Measurements from ENCODE around the gene OTOA.
"Not testable (repeated sequence)": the region's sequence is repeated elsewhere in the genome, so short reads cannot be mapped to it uniquely, and the experiment has no call there.

OTOA gene

DNA sequence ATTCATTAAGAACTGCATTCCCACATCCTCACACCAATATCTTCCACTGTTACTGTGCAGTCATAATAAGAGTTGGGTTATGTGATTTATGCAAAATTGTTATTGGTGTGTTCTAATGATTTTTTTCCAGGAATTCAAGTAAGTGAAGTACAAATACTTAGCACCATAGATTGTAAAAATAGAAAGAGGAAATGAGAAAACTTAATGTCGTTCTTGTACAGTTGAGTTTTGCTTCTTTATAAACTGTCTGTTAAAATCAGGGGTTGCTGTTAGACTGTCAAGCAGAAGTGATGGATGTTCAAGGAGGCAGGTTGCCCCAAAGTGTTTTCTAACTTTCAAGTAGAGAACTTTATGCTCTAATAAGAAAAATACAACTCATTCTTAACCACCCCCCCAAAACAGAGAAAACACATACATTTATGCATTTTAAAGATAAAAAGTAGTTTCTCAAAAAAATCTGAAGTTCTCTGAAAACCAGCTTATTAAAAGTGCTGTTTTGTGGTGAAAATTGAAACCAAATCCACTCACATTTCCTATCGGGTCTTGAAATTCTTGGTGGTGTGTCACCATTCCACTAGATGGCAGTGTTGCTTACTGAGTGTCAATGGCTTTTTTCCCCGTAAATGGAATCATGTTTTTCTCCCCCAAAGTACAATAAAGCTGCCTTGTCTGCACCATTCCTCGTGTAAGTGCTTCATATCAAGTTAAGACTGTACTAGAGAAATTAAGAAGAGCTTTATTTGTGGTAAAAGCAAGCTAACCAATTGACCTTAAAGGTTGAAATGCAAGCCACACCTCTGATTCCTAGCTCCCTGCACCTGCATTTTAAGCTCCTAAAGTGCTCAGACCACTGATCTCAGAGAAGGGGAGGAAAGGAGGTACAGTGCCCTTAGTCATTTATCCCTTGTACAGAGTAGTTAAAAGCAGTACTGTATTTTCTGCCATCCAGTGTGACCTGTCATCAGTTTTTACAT, 6.7 kb upstream of the OTOA start:
- no peak overlapping the region for H3K4me3 ChIP-seq (replicated peaks; ENCODE audit: low read depth, low read length)
- peak; percentile 48 for DNase-seq (ENCODE audit: extremely low read depth, low read depth)
- TF ChIP-seq, protein P1, sequence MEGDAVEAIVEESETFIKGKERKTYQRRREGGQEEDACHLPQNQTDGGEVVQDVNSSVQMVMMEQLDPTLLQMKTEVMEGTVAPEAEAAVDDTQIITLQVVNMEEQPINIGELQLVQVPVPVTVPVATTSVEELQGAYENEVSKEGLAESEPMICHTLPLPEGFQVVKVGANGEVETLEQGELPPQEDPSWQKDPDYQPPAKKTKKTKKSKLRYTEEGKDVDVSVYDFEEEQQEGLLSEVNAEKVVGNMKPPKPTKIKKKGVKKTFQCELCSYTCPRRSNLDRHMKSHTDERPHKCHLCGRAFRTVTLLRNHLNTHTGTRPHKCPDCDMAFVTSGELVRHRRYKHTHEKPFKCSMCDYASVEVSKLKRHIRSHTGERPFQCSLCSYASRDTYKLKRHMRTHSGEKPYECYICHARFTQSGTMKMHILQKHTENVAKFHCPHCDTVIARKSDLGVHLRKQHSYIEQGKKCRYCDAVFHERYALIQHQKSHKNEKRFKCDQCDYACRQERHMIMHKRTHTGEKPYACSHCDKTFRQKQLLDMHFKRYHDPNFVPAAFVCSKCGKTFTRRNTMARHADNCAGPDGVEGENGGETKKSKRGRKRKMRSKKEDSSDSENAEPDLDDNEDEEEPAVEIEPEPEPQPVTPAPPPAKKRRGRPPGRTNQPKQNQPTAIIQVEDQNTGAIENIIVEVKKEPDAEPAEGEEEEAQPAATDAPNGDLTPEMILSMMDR (IDR thresholded peaks at IDR 0.05; ENCODE audit: low read depth, low read length, missing control alignments): peak; percentile 77

DNA sequence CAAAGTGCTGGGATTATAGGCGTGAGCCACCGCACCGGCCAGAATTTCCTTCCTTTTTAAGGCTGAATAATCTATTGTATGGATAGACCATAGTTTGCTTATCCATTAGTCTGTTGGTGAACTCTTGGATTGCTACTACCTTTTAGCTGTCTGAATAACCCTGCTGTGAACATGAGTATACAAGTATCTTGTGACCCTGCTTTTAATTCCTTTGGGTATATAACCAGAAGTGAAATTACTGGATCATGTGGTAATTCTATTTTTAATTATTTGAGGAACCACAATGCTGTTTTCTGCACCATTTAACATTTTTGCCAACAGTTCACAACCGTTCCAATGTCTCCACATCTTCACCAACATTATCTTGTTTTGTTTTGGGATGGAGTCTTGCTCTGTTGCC, 4.6 kb upstream of the OTOA start:
- TF ChIP-seq, protein P1 (IDR thresholded peaks at IDR 0.05; ENCODE audit: low read depth, low read length, missing control alignments): no peak
- DNase-seq (ENCODE audit: extremely low read depth, low read depth): no peak

DNA sequence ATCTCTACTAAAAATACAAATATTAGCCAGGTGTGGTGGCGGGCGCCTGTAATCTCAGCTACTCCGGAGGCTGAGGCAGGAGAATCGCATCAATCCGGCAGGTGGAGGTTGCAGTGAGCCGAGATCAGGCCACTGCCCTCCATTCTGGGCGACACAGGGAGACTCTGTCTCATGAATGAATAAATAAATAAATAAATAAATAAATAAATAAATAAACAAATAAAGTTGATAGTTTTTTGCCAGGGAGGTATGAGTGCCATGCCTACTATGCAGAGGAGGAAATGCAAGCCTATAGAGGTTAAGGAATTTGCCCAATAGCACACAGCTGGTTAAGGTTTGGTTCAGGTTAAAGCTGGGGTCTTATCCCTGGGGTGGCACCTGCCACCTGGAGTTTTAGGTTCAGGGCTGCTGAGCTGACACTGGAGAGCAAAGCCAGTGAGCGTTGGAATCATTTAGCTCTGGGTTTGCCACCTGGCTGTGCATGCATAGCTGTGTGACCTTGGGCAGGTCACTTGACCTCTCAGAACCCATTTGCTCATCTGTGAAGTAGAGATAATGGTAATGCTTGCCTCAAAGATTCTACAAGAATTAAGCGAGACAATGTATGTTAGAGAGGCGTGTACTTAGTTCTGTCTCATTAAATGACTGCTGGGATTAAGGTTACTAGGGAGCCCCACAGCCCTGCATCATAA, 1.2 kb downstream of the OTOA start:
- no peak for DNase-seq (ENCODE audit: extremely low read depth, low read depth)
- H3K4me3 ChIP-seq (replicated peaks; ENCODE audit: low read depth, low read length): no peak overlapping the region
- TF ChIP-seq, protein P1 (IDR thresholded peaks at IDR 0.05; ENCODE audit: low read depth, low read length, missing control alignments): no peak

More for the DNA sequence above, 4.6 kb upstream of the OTOA start:
- H3K4me3 ChIP-seq (replicated peaks; ENCODE audit: low read depth, low read length): no peak overlapping the region

DNA sequence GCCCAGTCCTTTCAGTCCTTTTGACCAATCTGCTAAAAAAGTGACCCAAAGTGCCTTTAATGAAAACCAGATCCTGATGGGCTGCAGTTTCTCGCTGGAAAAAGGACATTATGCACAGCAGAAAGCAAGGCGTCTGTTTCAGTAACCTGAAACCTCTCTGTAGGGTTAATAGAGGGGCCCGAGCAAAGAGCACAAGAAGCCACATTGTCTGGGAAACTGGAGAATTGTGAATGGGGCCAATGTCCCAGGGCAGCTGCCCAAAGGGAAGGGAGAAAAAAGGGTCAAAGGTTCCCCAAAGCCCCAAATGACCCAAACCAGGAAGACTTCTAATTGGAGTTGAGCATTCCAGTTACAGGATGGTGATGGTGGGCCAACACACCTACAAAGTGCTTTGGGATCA, 3.0 kb downstream of the OTOA start:
- DNase-seq (ENCODE audit: extremely low read depth, low read depth): no peak
- TF ChIP-seq, protein P1 (IDR thresholded peaks at IDR 0.05; ENCODE audit: low read depth, low read length, missing control alignments): no peak
- no peak overlapping the region for H3K4me3 ChIP-seq (replicated peaks; ENCODE audit: low read depth, low read length)

DNA sequence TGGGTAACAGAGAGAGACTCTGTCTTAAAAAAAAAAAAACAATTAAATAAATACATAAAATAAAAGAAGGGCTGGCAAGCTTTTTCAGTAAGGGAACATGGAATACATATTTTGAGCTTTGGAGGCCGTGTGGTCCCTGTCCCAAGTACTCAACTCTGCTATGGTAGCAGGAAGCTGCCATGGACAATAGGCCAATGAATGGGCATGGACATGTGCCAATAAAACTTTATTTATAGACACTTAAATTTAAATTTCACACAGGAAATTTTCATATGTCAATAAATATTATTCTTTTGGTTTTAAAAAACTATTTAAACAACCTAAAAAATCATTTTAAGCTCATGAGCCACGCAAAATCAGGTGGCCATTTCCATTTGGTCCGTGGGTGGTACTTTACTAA, 3.8 kb downstream of the OTOA start:
- no peak for DNase-seq (ENCODE audit: extremely low read depth, low read depth)
- no peak overlapping the region for H3K4me3 ChIP-seq (replicated peaks; ENCODE audit: low read depth, low read length)
- TF ChIP-seq, protein P1 (IDR thresholded peaks at IDR 0.05; ENCODE audit: low read depth, low read length, missing control alignments): no peak

DNA sequence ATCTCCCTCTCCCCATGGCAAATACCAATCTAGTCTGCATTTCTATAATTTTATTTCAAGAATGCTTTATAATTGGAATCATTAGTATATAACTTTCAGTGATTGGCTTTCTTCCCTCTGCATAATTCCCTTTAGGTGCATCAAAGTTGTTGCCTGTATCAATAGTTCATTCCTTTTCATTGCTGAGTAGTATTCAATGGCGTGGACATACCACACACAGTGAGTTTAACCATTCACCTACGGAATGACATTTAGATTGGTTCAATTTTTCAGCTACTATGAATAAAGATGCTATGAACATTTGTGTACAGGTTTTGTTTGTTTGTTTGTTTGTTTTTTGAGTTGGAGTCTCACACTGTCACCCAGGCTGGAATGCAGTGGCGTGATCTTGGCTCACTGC, 9.7 kb downstream of the OTOA start:
- no peak overlapping the region for H3K4me3 ChIP-seq (replicated peaks; ENCODE audit: low read depth, low read length)
- DNase-seq (ENCODE audit: extremely low read depth, low read depth): no peak
- TF ChIP-seq, protein P1 (IDR thresholded peaks at IDR 0.05; ENCODE audit: low read depth, low read length, missing control alignments): no peak

DNA sequence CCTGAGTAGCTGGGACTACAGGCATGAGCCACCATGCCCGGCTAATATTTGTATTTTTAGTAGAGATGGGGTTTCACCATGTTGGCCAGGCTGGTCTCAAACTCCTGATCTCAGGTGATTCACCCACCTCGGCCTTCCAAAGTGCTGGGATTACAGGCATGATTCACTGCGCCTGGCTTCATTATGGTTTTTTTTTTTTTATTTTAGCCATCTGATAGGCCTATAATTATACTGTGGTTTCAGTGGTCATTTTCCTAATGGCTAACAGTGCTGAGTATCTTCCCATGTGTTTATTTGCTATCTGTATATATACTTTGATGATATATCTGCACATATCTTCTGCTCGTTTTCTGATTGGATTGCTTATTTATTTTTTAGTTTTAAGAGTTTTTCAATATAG, 10.7 kb downstream of the OTOA start:
- H3K4me3 ChIP-seq (replicated peaks; ENCODE audit: low read depth, low read length); DNase-seq (ENCODE audit: extremely low read depth, low read depth): not testable (repeated sequence)

DNA sequence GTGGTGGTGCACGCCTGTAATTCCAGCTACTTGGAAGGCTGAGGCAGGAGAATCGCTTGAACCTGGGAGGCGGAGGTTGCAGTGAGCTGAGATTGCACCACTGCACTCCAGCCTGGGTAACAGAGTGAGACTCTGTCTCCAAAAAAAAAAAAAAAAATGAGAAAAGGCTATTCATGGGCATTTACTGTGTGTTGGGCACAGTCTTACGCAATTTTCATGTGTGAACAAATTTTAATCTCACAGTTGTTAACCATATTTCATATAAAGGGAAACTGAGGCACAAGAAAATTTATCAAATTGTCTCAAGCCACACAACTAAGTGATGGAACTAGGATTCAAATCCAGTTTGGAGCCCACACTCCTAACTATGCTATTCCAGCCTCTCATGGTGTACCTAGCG, 16.9 kb downstream of the OTOA start:
- DNase-seq (ENCODE audit: extremely low read depth, low read depth); H3K4me3 ChIP-seq (replicated peaks; ENCODE audit: low read depth, low read length): not testable (repeated sequence)

Measured in HFF-Myc (cell line).